ENCODE results near the gene PSMG3.

Gene PSMG3

GRCh38 chr7:1569833-1570632, at the start of gene PSMG3:
PSMG3 (minus strand) TSS chr7:1570032; CDS start chr7:1569339, 693 bp downstream.
- DNase-seq (ENCODE audit: low read depth): peak; percentile 79

- DNase-seq (ENCODE audit: low read depth): no peak
These were observed 48.6 kb upstream of the PSMG3 start for GRCh38 chr7:1618475-1618874.

- no peak for DNase-seq (ENCODE audit: low read depth)
These were observed 48.1 kb upstream of the PSMG3 start for GRCh38 chr7:1617957-1618356.

- no peak for DNase-seq (ENCODE audit: low read depth)
These were observed 46.9 kb upstream of the PSMG3 start for GRCh38 chr7:1616741-1617140.

- DNase-seq (ENCODE audit: low read depth): no peak
These were observed 41.9 kb upstream of the PSMG3 start for GRCh38 chr7:1611708-1612241.

- DNase-seq (ENCODE audit: low read depth): no peak
These were observed 41.0 kb upstream of the PSMG3 start for GRCh38 chr7:1610678-1611302.

GRCh38 chr7:1610013-1610677, 40.3 kb upstream of the PSMG3 start:
- DNase-seq (ENCODE audit: low read depth): no peak

GRCh38 chr7:1609023-1609422, 39.2 kb upstream of the PSMG3 start:
- DNase-seq (ENCODE audit: low read depth): no peak

GRCh38 chr7:1608318-1608717, 38.5 kb upstream of the PSMG3 start:
- no peak for DNase-seq (ENCODE audit: low read depth)

GRCh38 chr7:1607696-1608095, 37.9 kb upstream of the PSMG3 start:
- DNase-seq (ENCODE audit: low read depth): no peak

GRCh38 chr7:1607001-1607400, 37.2 kb upstream of the PSMG3 start:
- DNase-seq (ENCODE audit: low read depth): no peak

- no peak for DNase-seq (ENCODE audit: low read depth)
These were observed 34.6 kb upstream of the PSMG3 start for GRCh38 chr7:1604383-1604782.

- DNase-seq (ENCODE audit: low read depth): no peak
These were observed 33.8 kb upstream of the PSMG3 start for GRCh38 chr7:1603346-1604225.

- DNase-seq (ENCODE audit: low read depth): no peak
These were observed 32.6 kb upstream of the PSMG3 start for GRCh38 chr7:1602386-1602785.

- DNase-seq (ENCODE audit: low read depth): no peak
These were observed 32.1 kb upstream of the PSMG3 start for GRCh38 chr7:1601956-1602355.

GRCh38 chr7:1599640-1600395, 30.0 kb upstream of the PSMG3 start:
- DNase-seq (ENCODE audit: low read depth): no peak

- DNase-seq (ENCODE audit: low read depth): no peak
These were observed 29.3 kb upstream of the PSMG3 start for GRCh38 chr7:1598961-1599639.

- no peak for DNase-seq (ENCODE audit: low read depth)
These were observed 28.5 kb upstream of the PSMG3 start for GRCh38 chr7:1598286-1598685.

GRCh38 chr7:1597791-1598190, 28.0 kb upstream of the PSMG3 start:
- no peak for DNase-seq (ENCODE audit: low read depth)

GRCh38 chr7:1597066-1597760, 27.4 kb upstream of the PSMG3 start:
- no peak for DNase-seq (ENCODE audit: low read depth)
